Muscle layer of duodenum (tissue), 2 donors: ENCODE data around the gene CREB1.

Source experiments
- H3K27ac ChIP-seq: one replicate; pipeline ENCODE4 v1.7.0; 2013; ENCODE audit warnings: mild to moderate bottlenecking, low read length
- H3K27me3 ChIP-seq: one replicate; pipeline ENCODE4 v1.7.0; 2013; ENCODE audit warnings: low read depth, mild to moderate bottlenecking, control low read depth, low read length
- H3K36me3 ChIP-seq, 2 donors: one replicate each; pipeline ENCODE4 v1.7.0; 2013; ENCODE audit warnings: low read length in 2 of 2, control low read depth in 1 of 2, mild to moderate bottlenecking in 1 of 2; ENCODE audit not compliant: insufficient read depth in 2 of 2, control insufficient read depth in 1 of 2
- H3K4me1 ChIP-seq, 2 donors: one replicate each; pipeline ENCODE4 v1.7.0; 2013; ENCODE audit warnings: low read length in 2 of 2, mild to moderate bottlenecking in 2 of 2, control low read depth in 1 of 2, moderate library complexity in 1 of 2; ENCODE audit not compliant: insufficient read depth in 2 of 2, control insufficient read depth in 1 of 2
- H3K4me3 ChIP-seq, 2 donors: one replicate each; pipeline ENCODE4 v1.7.0; 2013; ENCODE audit warnings: low read length in 2 of 2, low read depth in 1 of 2, mild to moderate bottlenecking in 1 of 2
- H3K9me3 ChIP-seq, 2 donors: one replicate each; pipeline ENCODE4 v1.7.0; 2013; ENCODE audit warnings: low read length in 2 of 2, control low read depth in 1 of 2, mild to moderate bottlenecking in 1 of 2; ENCODE audit not compliant: control insufficient read depth in 1 of 2
- donor health status: healthy.

Gene CREB1

DNA sequence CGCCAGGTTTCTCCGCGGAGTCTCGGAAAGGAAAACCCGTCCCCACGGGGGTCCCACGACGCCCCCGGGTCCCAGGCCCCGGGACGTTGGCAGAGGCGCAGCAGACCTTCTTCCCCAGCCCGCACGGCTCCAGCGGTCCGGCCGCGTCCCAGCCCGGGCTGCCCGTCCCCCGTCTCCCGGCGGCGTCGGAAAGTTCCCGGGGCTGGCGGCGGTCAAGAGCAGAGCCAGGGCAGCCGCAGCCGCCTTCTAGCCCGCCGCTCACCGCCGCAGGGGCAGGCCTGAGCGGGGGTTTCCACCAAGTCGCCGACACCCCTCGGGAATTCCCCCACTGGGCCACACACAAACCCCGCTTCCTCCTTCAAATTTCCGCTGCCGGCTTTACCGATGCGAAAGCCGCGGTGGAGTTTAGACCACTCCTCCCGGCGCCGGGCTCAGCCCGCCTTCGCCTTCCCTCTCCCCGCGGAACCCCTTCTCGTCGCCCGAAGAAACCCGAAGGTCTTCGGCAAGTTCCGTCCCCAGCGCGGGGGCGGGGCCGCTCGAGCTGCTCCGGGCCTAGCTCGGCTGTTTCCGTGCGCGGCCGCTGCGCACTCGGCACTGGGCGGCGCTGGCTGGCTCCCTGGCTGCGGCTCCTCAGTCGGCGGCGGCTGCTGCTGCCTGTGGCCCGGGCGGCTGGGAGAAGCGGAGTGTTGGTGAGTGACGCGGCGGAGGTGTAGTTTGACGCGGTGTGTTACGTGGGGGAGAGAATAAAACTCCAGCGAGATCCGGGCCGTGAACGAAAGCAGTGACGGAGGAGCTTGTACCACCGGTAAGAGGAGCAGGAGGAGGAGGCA is at the start of gene CREB1:
TSS of gene CREB1 (plus strand) at position 633 of the 830 bp plus-strand sequence. CDS start 25,674 bp downstream, outside the sequence.
- peak within 1 kb of the TSS; percentile 95 for H3K27ac ChIP-seq
- H3K4me3 ChIP-seq: peak within 1 kb of the TSS; percentile 81 to 90
- H3K4me1 ChIP-seq: peaks cover 10 to 26% of the 10 kb centered on the region in 2 donors
- no peaks in the 10 kb centered on the region for H3K9me3 ChIP-seq
- H3K36me3 ChIP-seq: peaks cover 0 to 3% of the 10 kb centered on the region in 2 donors
- no peaks in the 10 kb centered on the region for H3K27me3 ChIP-seq

GRCh38 chr2:207480521-207481040 is 49.2 kb upstream of the CREB1 start:
- Histone ChIP-seq H3K36me3 (no peaks in the 10 kb centered on the region), H3K9me3 (no peaks in the 10 kb centered on the region), H3K4me3 (no peak overlapping the region), H3K27ac (no peak overlapping the region), H3K27me3 (no peaks in the 10 kb centered on the region), H3K4me1 (peaks cover 0 to 5% of the 10 kb centered on the region in 2 donors)

- no peaks in the 10 kb centered on the region for H3K27me3 ChIP-seq
- H3K4me1 ChIP-seq: peaks cover 0 to 5% of the 10 kb centered on the region in 2 donors
- H3K27ac ChIP-seq: no peak overlapping the region
- no peaks in the 10 kb centered on the region for H3K36me3 ChIP-seq
- no peaks in the 10 kb centered on the region for H3K9me3 ChIP-seq
- H3K4me3 ChIP-seq: no peak overlapping the region
These were observed 47.8 kb upstream of the CREB1 start for GRCh38 chr2:207481924-207482323.

GRCh38 chr2:207482630-207483029 is 47.1 kb upstream of the CREB1 start:
- Histone ChIP-seq H3K36me3 (no peaks in the 10 kb centered on the region), H3K27ac (no peak overlapping the region), H3K4me3 (no peak overlapping the region), H3K9me3 (no peaks in the 10 kb centered on the region), H3K27me3 (no peaks in the 10 kb centered on the region), H3K4me1 (peaks cover 0 to 5% of the 10 kb centered on the region in 2 donors)

- H3K27ac ChIP-seq: no peak overlapping the region
- no peaks in the 10 kb centered on the region for H3K9me3 ChIP-seq
- H3K4me1 ChIP-seq: peaks cover 0 to 5% of the 10 kb centered on the region in 2 donors
- no peaks in the 10 kb centered on the region for H3K27me3 ChIP-seq
- no peaks in the 10 kb centered on the region for H3K36me3 ChIP-seq
- H3K4me3 ChIP-seq: no peak overlapping the region
These were observed 46.7 kb upstream of the CREB1 start for GRCh38 chr2:207483066-207483465.

DNA sequence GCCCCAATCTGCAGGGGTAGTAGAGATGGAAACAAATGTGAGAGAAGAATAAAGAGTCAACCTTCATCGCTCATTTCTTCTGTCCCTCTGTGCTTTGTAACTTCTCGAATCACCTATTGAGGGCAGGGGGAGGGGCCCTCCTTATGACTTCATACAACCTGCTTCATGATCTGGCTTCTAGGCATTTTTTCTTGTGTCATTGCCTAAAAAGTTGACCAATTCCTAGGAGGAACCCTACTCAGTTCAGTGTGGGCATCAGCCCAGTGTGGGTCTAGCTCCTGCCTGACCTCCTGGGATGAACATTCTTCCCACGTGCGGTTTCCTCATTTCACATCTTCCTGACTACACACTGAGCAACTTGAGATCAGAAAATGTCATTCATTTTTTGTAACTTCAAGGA is 46.3 kb upstream of the CREB1 start:
- no peak overlapping the region for H3K27ac ChIP-seq
- H3K9me3 ChIP-seq: no peaks in the 10 kb centered on the region
- H3K36me3 ChIP-seq: no peaks in the 10 kb centered on the region
- H3K4me3 ChIP-seq: no peak overlapping the region
- H3K27me3 ChIP-seq: no peaks in the 10 kb centered on the region
- H3K4me1 ChIP-seq: peaks cover 0 to 5% of the 10 kb centered on the region in 2 donors

DNA sequence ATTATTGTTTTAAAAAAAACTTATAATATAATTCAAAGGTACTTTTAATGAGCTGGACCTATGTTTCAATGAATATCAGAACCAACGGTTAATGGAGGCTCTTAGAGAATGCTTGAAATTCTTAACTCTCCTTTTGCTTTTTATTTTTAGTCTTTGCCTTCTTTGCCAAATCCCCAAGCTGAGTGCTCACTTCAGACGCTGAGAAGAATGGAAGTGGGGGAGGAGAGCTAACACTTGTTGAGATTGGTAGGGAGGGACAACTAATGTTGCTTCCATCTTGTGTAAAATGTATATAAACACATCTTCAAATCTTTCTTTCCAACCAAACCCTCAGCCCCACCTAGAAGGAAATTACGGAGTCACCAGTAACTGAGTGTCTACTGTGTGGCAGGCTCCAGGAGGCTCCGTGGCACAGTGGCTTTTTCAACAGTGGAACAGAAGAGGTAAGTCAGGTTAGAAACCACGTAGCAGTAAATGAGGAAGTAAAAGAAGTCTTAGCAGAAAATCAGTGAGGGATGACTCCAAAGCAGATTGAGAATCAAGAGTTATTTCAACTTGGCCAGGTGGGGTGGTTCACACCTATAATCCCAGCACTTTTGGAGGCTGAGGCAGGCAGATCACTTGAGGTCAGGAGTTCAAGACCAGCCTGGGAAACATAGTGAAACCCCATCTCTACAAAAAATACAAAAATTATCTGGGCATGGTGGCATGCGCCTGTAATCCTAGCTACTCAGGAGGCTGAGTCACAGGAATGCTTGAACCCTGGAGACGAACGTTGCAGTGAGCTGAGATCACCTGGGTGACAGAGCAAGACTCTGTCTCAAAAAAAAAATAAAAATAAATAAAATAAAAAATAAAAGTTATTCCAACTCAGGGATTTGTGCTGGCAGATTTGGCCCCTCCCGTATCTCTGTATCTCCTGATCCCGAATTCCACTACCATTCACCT is 45.0 kb upstream of the CREB1 start:
- Histone ChIP-seq H3K4me3 (no peak overlapping the region), H3K9me3 (no peaks in the 10 kb centered on the region), H3K27me3 (no peaks in the 10 kb centered on the region), H3K4me1 (peaks cover 0 to 5% of the 10 kb centered on the region in 2 donors), H3K36me3 (no peaks in the 10 kb centered on the region), H3K27ac (no peak overlapping the region)

GRCh38 chr2:207487650-207488311 is 42.0 kb upstream of the CREB1 start:
- no peak overlapping the region for H3K27ac ChIP-seq
- H3K36me3 ChIP-seq: no peaks in the 10 kb centered on the region
- H3K4me1 ChIP-seq: no peaks in the 10 kb centered on the region
- H3K9me3 ChIP-seq: no peaks in the 10 kb centered on the region
- no peaks in the 10 kb centered on the region for H3K27me3 ChIP-seq
- H3K4me3 ChIP-seq: no peak overlapping the region

DNA sequence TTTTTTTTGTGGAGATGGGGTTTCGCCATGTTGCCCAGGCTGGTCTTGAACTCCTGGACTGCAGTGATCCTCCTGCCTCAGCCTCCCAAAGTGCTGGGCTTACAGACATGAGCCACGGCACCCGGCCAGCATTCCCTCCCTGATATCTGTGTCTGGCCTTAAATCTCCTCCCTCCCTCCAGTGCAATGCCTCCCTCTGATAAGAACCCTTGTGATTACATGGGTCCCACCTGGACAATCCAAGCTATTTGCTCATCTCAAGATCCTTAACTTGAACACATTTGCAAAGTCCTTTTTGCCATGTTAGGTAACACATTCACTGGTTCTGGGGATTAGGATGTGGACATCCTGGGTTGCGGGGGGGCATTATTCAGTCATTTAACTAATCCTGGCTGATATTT is 40.5 kb upstream of the CREB1 start:
- H3K9me3 ChIP-seq: no peaks in the 10 kb centered on the region
- H3K27me3 ChIP-seq: no peaks in the 10 kb centered on the region
- H3K4me3 ChIP-seq: no peak overlapping the region
- no peaks in the 10 kb centered on the region for H3K4me1 ChIP-seq
- no peak overlapping the region for H3K27ac ChIP-seq
- no peaks in the 10 kb centered on the region for H3K36me3 ChIP-seq

DNA sequence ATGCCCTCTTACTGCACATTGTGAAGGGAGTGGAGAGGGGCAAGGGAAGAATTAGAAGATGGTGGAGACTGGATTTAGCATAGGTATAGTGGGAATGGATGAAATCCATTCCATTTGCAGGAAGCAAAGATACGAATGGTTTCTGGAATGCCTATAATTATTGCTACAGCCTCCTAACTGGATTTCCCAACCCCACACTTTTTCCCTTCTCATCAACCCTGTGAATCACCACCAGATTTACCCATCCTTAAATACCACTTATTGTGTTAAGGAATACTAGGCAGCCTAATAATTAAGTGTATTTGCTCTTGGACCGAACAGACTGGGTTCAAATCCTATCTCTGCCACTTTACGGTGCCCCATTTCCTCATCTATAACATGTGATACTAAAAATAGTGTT is 39.3 kb upstream of the CREB1 start:
- no peaks in the 10 kb centered on the region for H3K9me3 ChIP-seq
- H3K4me1 ChIP-seq: no peaks in the 10 kb centered on the region
- no peaks in the 10 kb centered on the region for H3K36me3 ChIP-seq
- no peak overlapping the region for H3K27ac ChIP-seq
- H3K4me3 ChIP-seq: no peak overlapping the region
- H3K27me3 ChIP-seq: no peaks in the 10 kb centered on the region

- no peak overlapping the region for H3K27ac ChIP-seq
- no peaks in the 10 kb centered on the region for H3K36me3 ChIP-seq
- H3K27me3 ChIP-seq: no peaks in the 10 kb centered on the region
- H3K9me3 ChIP-seq: no peaks in the 10 kb centered on the region
- H3K4me3 ChIP-seq: no peak overlapping the region
- H3K4me1 ChIP-seq: no peaks in the 10 kb centered on the region
These were observed 38.7 kb upstream of the CREB1 start for GRCh38 chr2:207491086-207491485.
